GM19023 (cell line): ENCODE data around the gene TNS3.
"Not testable (repeated sequence)": the region's sequence is repeated elsewhere in the genome, so short reads cannot be mapped to it uniquely, and the experiment has no call there.

Source experiments
- ATAC-seq: cut with Tn5 transposase; IDR thresholded peaks from one replicate; pipeline ENCODE4 v1.9.1; 2021; ENCODE audit warnings: mild to moderate bottlenecking, moderate library complexity; ENCODE audit not compliant: unreplicated experiment

TNS3 gene

GRCh38 chr7:47273088-47273487, 308.8 kb downstream of the TNS3 start:
- ATAC-seq: no peak

DNA sequence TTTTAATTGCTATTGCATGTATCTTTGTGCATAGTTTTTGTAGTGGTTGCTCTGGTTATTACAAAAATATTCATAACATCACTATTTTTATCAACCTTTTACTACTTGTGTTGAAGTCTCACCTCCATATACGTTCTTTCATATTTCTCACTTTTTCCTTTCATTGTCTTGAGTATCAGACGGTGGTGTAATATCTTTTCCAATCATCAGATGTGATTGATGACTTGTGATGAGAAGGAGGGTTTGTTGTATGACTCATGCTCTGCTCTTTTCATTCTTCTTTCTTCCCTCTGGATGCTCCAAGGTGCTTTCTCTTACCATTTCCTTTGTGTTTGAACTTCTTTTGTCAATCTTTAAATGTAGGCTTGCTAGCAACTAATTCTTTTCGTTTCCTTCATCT, 310.2 kb downstream of the TNS3 start:
- no peak for ATAC-seq

- no peak for ATAC-seq
These were observed 312.8 kb downstream of the TNS3 start for GRCh38 chr7:47268851-47269836.

DNA sequence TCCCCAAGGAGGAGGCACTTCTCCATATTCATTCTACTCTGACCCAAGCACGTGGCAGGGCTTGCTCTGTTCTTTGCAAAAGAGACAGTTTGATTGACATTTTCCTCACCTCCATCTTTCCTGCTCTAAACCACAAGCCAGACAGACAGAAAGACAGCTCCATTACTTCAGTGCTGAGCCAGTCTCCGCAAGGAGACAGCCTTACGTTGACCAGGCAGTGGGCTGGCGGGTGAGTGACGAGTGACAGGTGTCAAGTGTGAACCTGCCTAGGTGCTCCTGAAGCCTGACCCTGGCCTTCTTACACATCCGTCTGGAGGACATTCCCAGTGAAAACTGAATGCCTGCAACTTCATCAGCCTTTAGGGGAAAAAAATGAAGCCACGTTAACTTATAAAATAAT, 314.6 kb downstream of the TNS3 start:
- no peak for ATAC-seq

GRCh38 chr7:47266799-47267198, 315.1 kb downstream of the TNS3 start:
- ATAC-seq: no peak

DNA sequence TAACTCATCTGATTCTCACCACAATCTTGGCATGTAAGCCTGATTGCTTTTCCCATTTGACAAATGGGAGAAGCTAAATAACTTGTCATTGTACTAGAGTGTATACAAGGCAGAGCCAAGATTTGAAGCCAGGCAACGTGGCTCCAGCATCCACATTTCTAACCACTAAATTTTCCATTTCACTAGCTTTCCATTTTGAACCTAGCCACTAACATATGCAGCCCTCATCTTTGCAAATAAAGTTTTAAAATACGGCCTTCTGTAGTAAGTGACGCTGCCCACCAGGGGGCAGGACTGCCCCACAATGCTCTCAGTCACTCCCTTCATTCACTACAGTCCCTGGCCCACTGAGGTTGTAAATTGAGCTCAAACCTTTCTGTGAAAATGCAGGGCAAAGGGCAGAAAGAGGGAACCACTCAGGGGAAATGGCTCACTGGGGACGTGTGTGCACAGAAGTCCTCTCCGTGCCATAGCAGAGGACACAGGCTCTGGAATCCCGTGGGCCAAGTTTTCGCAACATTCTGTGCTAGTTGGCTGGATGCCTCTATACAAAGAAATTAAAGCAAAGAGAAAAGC, 315.7 kb downstream of the TNS3 start:
- peak; percentile 72 for ATAC-seq

- no peak for ATAC-seq
These were observed 316.3 kb downstream of the TNS3 start for GRCh38 chr7:47265621-47266020.

- ATAC-seq: no peak
These were observed 317.8 kb downstream of the TNS3 start for GRCh38 chr7:47264021-47264651.

DNA sequence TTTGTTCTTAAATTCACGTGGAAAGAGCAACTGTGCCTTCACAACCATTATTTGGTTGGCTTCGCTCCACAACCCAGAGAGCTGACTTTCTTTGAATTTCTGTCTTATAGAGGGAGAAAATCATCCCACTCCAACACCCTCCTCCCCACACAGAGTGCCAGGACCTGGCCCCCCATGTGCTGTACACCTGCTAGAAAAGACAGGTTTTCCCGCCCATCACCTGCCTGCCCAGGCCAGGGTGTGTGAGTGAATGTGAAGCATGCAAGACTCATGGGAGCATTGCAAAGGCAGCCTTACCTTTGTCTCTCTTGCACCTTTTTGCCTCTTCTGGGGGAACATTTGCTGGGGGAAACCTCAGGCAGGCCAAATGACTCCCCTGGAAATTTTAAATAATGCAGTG, 319.0 kb downstream of the TNS3 start:
- ATAC-seq: no peak

GRCh38 chr7:47262160-47262559, 319.8 kb downstream of the TNS3 start:
- not testable (repeated sequence) for ATAC-seq

- ATAC-seq: no peak
These were observed 321.6 kb downstream of the TNS3 start for GRCh38 chr7:47260270-47260669.

- ATAC-seq: no peak
These were observed 322.2 kb downstream of the TNS3 start for GRCh38 chr7:47259682-47260081.

DNA sequence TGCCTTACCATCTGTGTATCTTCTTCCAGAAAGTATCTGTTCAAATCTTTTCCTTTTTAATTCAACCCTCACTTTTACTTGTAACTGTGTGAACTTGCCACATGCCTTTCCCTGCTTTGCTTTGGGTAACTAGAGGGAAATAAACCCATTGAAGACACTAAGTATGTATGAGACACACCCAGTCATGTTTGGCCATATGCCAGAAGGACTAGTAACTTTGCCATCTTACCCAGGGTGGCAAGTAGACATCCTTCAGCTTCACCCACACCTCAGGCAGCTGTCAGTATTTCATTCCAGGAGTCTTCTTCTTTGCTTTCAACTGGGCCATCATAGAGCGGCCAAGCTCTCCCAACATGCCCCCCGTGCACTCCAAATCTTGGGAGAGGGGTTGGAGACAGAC, 323.1 kb downstream of the TNS3 start:
- ATAC-seq: no peak

DNA sequence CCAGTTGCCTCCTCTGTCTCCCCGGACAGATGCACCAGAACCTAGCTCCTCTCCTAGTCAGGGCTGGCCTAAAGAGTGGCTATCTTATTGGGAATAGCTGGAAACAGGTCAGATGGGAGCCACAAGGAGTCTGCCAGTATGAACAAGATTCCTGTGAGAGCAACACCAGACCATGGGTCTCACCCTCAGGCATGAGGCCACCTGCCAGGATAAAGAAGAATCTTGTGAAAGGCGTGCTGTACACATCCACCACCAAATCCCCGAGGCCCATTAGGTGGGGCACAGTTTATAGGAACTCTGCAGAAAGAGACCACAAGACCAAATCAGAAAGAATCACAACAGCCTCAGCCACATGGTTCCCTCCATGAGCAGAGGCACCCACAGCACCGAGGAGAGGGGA, 325.9 kb downstream of the TNS3 start:
- ATAC-seq: no peak

DNA sequence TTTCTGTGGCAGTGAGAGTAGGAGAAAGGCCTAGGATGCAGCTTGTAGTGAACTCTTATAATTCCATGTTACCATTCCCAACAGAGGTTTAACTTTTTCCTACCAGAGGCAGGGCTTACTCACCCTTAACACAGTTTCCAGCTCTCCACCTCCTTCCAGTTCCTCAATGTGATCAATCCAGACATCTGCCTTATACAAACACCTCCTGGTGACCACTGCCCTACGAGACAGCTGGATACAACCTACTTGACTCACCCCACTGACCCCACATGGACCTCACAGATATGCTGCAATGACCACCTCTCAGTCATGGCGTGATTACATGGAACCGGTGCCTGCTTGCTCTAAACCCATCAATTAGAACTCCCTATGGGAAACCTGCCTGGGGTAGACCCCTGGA, 326.5 kb downstream of the TNS3 start:
- no peak for ATAC-seq

- no peak for ATAC-seq
These were observed 326.9 kb downstream of the TNS3 start for GRCh38 chr7:47255007-47255406.

DNA sequence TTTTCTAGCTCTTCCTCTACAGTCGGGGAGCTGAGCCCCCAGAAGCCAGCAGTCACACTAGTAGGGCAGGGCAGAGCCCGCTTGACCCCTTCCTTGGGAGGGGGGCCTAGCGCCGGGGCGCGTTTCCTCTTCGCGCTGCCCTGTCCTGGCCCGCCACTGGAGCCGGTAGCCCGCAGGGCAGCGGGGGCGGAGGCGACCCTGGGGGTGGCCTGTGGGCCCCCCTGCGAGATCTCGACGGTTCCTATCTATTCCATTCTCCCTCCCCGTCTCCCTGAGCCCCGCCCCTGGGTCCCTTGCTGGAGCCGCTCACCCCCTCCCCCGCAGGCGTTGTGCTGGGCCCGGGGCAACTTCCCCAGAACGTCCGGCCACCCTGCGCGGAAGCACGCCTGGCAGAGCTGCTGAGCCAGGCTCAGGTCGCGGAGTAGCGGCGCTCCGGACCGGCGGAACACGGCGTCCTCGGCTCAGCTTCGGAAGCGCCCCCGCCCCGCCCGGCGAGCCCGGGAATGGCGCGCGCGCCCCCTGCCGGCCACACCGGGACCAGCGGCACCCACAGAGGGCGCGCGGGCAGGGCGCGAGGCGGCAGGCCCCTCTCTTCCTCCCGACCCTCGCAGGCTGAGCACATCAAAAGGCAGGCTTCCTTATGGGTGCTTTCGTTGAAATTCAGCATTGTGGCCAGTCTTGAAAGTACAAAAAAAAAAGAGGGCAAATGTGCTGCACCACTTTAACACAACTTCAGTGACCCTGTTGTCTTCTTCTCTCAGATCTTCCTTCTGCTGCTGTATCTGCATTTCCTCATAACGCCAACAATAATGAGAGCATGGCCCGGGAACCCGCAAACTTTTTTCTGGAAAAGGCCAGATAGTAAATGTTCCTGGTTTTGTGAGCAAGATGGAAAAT, 327.6 kb downstream of the TNS3 start:
- ATAC-seq: peak; percentile 91

- ATAC-seq: peak; percentile 31
These were observed 328.2 kb downstream of the TNS3 start for GRCh38 chr7:47253650-47254080.

- ATAC-seq: no peak
These were observed 329.2 kb downstream of the TNS3 start for GRCh38 chr7:47252675-47253074.

- no peak for ATAC-seq
These were observed 332.6 kb downstream of the TNS3 start for GRCh38 chr7:47249361-47249760.

GRCh38 chr7:47248797-47249196, 333.1 kb downstream of the TNS3 start:
- no peak for ATAC-seq
